MCF 10A (cell line): ENCODE data around the gene METTL21C. TPM values are rescaled to one million over a fixed set of nuclear protein-coding genes. Genes with fewer than 3 reads are reported as not detected.

Source experiments
- BruUV-seq: library from RNA; stranded (reverse); fragments of 400-500 nt; replicated peaks from 2 replicates; lab custom pipeline; 2021; lab: Mats Ljungman, UMichigan
- CTCF ChIA-PET: fragments of 300-600 bp; sonication (Branson Sonifier 250); formaldehyde crosslinking; extraction: SDS; loops from one replicate; lab custom pipeline; 2021; ENCODE audit warnings: antibody characterized with exemption, inconsistent platforms; lab: Yijun Ruan, JAX
- POLR2A ChIA-PET: fragments of 300-600, 350-650 bp; sonication (Branson Sonifier 250); formaldehyde crosslinking; extraction: SDS; loops from one replicate; lab custom pipeline; 2020; ENCODE audit warnings: antibody characterized with exemption, inconsistent platforms; lab: Yijun Ruan, JAX
- DNase-seq: peaks from one replicate; pipeline ENCODE4 v3.0.0-alpha.2; 2018; ENCODE audit not compliant: unreplicated experiment
- H3K27ac Mint-ChIP-seq: one replicate; pipeline ENCODE4 v1.8.0; 2022; ENCODE audit warnings: mild to moderate bottlenecking, low read depth, mixed read lengths; ENCODE audit not compliant: unreplicated experiment
- H3K27me3 Mint-ChIP-seq: one replicate; pipeline ENCODE4 v1.8.0; 2022; ENCODE audit warnings: mixed read lengths; ENCODE audit not compliant: insufficient read depth, unreplicated experiment
- H3K36me3 Mint-ChIP-seq: one replicate; pipeline ENCODE4 v1.8.0; 2022; ENCODE audit warnings: mild to moderate bottlenecking, moderate library complexity, mixed read lengths; ENCODE audit not compliant: insufficient read depth, unreplicated experiment
- H3K4me1 Mint-ChIP-seq: one replicate; pipeline ENCODE4 v1.8.0; 2022; ENCODE audit warnings: mixed read lengths; ENCODE audit not compliant: insufficient read depth, unreplicated experiment
- H3K4me3 Mint-ChIP-seq: one replicate; pipeline ENCODE4 v1.8.0; 2022; ENCODE audit warnings: mild to moderate bottlenecking, moderate library complexity, mixed read lengths; ENCODE audit not compliant: unreplicated experiment
- H3K9me3 Mint-ChIP-seq: one replicate; pipeline ENCODE4 v1.8.0; 2022; ENCODE audit warnings: mixed read lengths; ENCODE audit not compliant: unreplicated experiment
- intact Hi-C: fragments of 100-400 bp; cut with micrococcal nuclease; formaldehyde crosslinking; loops from 2 replicates; pipeline ENCODE4 v1.14.1; 2022
- total RNA-seq: library from RNA; stranded (reverse); gene quantifications from 2 replicates; pipeline ENCODE4 v1.2.3, GENCODE V29; 2022
- TF ChIP-seq, protein P1 (sequence below): fragments of 200-600 bp; IDR thresholded peaks from one replicate; pipeline ENCODE4 v1.8.0; 2022; ENCODE audit warnings: antibody characterized with exemption, mild to moderate bottlenecking; ENCODE audit not compliant: unreplicated experiment

METTL21C gene
- total RNA-seq, 1 experiment from 2014 or later, result not detected

DNA sequence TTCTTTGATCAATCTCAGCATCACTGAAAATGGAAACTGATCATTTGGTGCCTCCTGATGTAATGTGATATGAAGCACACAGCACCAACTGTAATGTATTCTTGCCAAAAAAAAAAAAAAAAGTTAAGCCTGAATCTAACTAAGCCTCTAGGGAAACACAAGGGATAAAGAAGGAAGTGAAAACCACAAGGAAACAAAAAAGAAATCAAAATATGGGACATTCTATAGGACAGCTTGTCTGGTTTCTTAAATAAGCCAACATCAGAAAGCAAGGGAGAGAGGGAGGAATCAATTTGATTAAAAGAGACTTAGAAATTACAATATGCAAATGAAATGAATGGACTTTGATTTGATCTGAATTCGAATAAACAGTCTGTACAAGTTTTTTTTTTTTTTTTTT is 20.6 kb upstream of the METTL21C start:
- ChIA-PET POLR2A (no interaction called here), CTCF (interaction anchor here (0.5 to 0.9 kb wide), 5 partner anchors 9 to 194 kb away, joined by 3 to 7 read pairs (median 3); no protein-coding TSS in a partner anchor)
- intact Hi-C loops, result no loop called here
- TF ChIP-seq, protein P1, sequence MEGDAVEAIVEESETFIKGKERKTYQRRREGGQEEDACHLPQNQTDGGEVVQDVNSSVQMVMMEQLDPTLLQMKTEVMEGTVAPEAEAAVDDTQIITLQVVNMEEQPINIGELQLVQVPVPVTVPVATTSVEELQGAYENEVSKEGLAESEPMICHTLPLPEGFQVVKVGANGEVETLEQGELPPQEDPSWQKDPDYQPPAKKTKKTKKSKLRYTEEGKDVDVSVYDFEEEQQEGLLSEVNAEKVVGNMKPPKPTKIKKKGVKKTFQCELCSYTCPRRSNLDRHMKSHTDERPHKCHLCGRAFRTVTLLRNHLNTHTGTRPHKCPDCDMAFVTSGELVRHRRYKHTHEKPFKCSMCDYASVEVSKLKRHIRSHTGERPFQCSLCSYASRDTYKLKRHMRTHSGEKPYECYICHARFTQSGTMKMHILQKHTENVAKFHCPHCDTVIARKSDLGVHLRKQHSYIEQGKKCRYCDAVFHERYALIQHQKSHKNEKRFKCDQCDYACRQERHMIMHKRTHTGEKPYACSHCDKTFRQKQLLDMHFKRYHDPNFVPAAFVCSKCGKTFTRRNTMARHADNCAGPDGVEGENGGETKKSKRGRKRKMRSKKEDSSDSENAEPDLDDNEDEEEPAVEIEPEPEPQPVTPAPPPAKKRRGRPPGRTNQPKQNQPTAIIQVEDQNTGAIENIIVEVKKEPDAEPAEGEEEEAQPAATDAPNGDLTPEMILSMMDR, result no peak
- no peak overlapping the region for H3K4me3 Mint-ChIP-seq
- no TSS peak for BruUV-seq
- H3K27me3 Mint-ChIP-seq, result no peaks in the 10 kb centered on the region
- H3K27ac Mint-ChIP-seq, result peak overlapping the region; percentile 40
- peaks cover 9% of the 10 kb centered on the region for H3K4me1 Mint-ChIP-seq
- no peaks in the 10 kb centered on the region for H3K36me3 Mint-ChIP-seq
- no peak for DNase-seq
- no peaks in the 10 kb centered on the region for H3K9me3 Mint-ChIP-seq

DNA sequence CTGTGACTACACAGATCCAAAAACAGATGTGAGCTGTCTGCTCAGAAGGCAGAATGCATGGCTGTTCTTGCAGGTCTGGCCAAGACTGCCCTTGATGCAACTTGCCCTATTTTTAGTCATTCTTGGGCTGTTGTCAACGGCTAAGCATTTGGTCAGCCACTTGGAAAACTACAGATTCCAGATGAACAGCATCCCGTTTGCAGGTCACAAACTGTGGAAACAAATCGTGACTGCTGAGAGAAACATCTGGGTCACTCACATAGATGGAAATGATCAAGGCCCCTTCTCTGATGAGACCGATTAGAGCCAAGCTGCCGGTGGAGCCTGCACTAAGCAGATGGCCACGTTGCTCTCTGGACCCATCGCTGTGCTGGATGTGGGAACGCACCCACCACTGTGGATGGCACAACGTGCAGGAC is 15.4 kb upstream of the METTL21C start:
- intact Hi-C loops, result no loop called here
- H3K9me3 Mint-ChIP-seq, result no peaks in the 10 kb centered on the region
- CTCF ChIA-PET, result interaction anchor here (1.2 to 9.3 kb wide), 2 partner anchors 15 to 57 kb away, joined by 4 to 52 read pairs; no protein-coding TSS in a partner anchor
- no peaks in the 10 kb centered on the region for H3K27me3 Mint-ChIP-seq
- TF ChIP-seq, protein P1, result no peak
- BruUV-seq, result no TSS peak
- peaks cover 24% of the 10 kb centered on the region for H3K4me1 Mint-ChIP-seq
- no peak overlapping the region for H3K4me3 Mint-ChIP-seq
- POLR2A ChIA-PET, result interaction anchor here (0.6 to 1.2 kb wide), 3 partner anchors 9 to 107 kb away, joined by 3 read pairs; no protein-coding TSS in a partner anchor
- no peak for DNase-seq
- H3K36me3 Mint-ChIP-seq, result no peaks in the 10 kb centered on the region
- H3K27ac Mint-ChIP-seq, result no peak overlapping the region

DNA sequence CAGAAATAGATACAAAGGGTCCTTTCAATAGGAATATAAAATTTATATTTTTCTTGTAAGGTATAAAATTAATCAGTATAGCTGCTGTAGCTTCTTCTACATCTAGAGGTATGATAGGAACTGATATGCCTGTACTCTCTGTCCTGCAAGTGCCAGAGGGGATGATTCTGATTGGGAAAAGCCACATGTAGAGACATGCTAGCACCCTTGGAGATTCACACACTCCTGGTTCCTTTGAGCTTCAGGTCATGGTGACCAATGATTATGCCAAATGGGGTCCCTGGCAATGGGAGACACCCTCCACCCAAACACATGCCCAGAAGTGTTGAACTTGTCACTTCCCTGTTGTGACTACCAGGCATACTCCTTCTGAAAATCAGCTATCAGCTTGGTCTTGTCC is 14.7 kb upstream of the METTL21C start:
- Mint-ChIP-seq H3K27ac (no peak overlapping the region), H3K27me3 (no peaks in the 10 kb centered on the region), H3K9me3 (no peaks in the 10 kb centered on the region), H3K4me1 (peaks cover 31% of the 10 kb centered on the region), H3K4me3 (no peak overlapping the region), H3K36me3 (no peaks in the 10 kb centered on the region)
- BruUV-seq, result no TSS peak
- TF ChIP-seq, protein P1, result no peak
- ChIA-PET CTCF (interaction anchor here (0.6 to 9.3 kb wide), 3 partner anchors 15 to 136 kb away, joined by 3 to 52 read pairs (median 4); partner anchors contain the start of gene ERCC5), POLR2A (interaction anchor here (0.6 to 0.8 kb wide), 2 partner anchors 10 to 113 kb away, joined by 3 read pairs; no protein-coding TSS in a partner anchor)
- intact Hi-C loops, result no loop called here
- DNase-seq, result no peak

DNA sequence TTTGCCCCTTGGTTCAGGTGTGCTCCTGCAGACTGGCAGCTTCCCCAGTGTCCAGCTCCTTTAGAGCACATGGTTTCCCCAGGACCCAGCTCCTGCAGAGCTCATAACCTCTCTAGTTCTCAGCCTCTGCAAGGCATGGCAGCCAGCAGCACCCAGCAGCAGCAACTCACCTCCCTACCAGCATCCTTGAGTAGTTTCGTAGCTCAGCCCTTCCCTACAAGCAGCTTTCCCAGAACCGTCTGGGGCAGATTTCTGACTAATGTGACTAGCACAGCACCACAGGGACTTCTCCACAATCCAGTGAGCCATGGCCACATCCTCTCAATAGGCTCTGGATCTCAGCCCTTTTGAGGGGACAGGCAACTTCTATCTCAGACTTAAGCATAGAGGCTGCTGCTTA is 14.1 kb upstream of the METTL21C start:
- ChIA-PET POLR2A (interaction anchor here (0.6 to 2.2 kb wide), 3 partner anchors 113 to 117 kb away, joined by 3 to 14 read pairs (median 3); partner anchors contain the start of gene TPP2), CTCF (interaction anchor here (0.6 to 9.3 kb wide), 5 partner anchors 10 to 136 kb away, joined by 3 to 52 read pairs (median 4); partner anchors contain the start of gene ERCC5)
- intact Hi-C loops, result no loop called here
- Mint-ChIP-seq H3K36me3 (no peaks in the 10 kb centered on the region), H3K4me1 (peaks cover 36% of the 10 kb centered on the region), H3K27ac (no peak overlapping the region), H3K4me3 (no peak overlapping the region), H3K27me3 (no peaks in the 10 kb centered on the region), H3K9me3 (no peaks in the 10 kb centered on the region)
- TF ChIP-seq, protein P1, result no peak
- no peak for DNase-seq
- BruUV-seq, result no TSS peak
